ENCODE data around the gene CMC2. TPM values are rescaled to one million over a fixed set of nuclear protein-coding genes. Genes with fewer than 3 reads are reported as not detected.

Gene CMC2
- 40.7 and 41.7 TPM in 2 replicates for total RNA-seq

GRCh38 chr16:81006813-81007695 lies at the start of gene CMC2, which contains the start of gene CENPN:
TSS of gene CMC2 (minus strand) at chr16:81006885. CDS start at chr16:80997394, 9,491 bp downstream.
TSS of gene CENPN (plus strand) at chr16:81007214. CDS start at chr16:81011940, 4,726 bp downstream.

GRCh38 chr16:81035398-81035974 lies 28.8 kb upstream of the CMC2 start, which contains the start of gene ATMIN:
TSS of gene ATMIN (plus strand) at chr16:81035842. CDS start at chr16:81035871, 29 bp downstream.

Other genes with a start within 250 kb of the CMC2 start
- gene CDYL2, start 202.3 kb downstream of the CMC2 start, total RNA-seq = 2.1 and 4.1 TPM in 2 replicates
- gene CENPN, start 329 bp upstream of the CMC2 start, total RNA-seq = 7.5 and 8.5 TPM in 2 replicates
- 51.5 and 57.8 TPM in 2 replicates for gene ATMIN, start 29.0 kb upstream of the CMC2 start, total RNA-seq
- gene C16orf46, start 70.4 kb upstream of the CMC2 start, total RNA-seq = 0.34 and 0.50 TPM in 2 replicates
- gene GCSH, start 89.5 kb upstream of the CMC2 start, total RNA-seq = 20.2 TPM in 2 replicates
- gene BCO1, start 231.8 kb upstream of the CMC2 start, total RNA-seq = not detected in 2 replicates

Measured in nasal cavity respiratory epithelium epithelial cell of viscerocranial mucosa (primary cell).